ENCODE results near the gene RPS6KA2. TPM values are rescaled to one million over a fixed set of nuclear protein-coding genes. Genes with fewer than 3 reads are reported as not detected.

RPS6KA2 gene
- total RNA-seq, 3 donors from 2014 or later = 23.7 to 124 (median 56.4) TPM

- no peaks in the 10 kb centered on the region for H3K9me3 ChIP-seq
- no peaks in the 10 kb centered on the region for H3K36me3 ChIP-seq
- H3K27me3 ChIP-seq = no peaks in the 10 kb centered on the region
- H3K4me1 ChIP-seq = no peaks in the 10 kb centered on the region
- no peak for DNase-seq (ENCODE audit: low spot score in 2 of 2)
- no peak overlapping the region for H3K4me3 ChIP-seq
- intact Hi-C loops (cut with DNase I; ENCODE audit: low total_unique reads) = no loop called here
- TF ChIP-seq CTCF (IDR thresholded peaks at IDR 0.05) = no peak
- no peak for TF ChIP-seq POLR2AphosphoS5 (IDR thresholded peaks at IDR 0.05)
- no peak for TF ChIP-seq POLR2A (IDR thresholded peaks at IDR 0.05)
- H3K27ac ChIP-seq = no peak overlapping the region
Observed at GRCh38 chr6:166464068-166465002, 162.7 kb downstream of the RPS6KA2 start.

- Histone ChIP-seq H3K4me1 (no peaks in the 10 kb centered on the region), H3K27ac (no peak overlapping the region), H3K9me3 (peaks cover 0 to under 1% of the 10 kb centered on the region in 2 donors), H3K27me3 (no peaks in the 10 kb centered on the region), H3K36me3 (no peaks in the 10 kb centered on the region), H3K4me3 (no peak overlapping the region)
- DNase-seq (ENCODE audit: low spot score in 2 of 2) = no peak
- intact Hi-C loops (cut with DNase I; ENCODE audit: low total_unique reads) = no loop called here
- TF ChIP-seq POLR2AphosphoS5 (IDR thresholded peaks at IDR 0.05) (no peak), CTCF (IDR thresholded peaks at IDR 0.05) (no peak), POLR2A (IDR thresholded peaks at IDR 0.05) (no peak)
Observed at GRCh38 chr6:166463359-166464067, 163.5 kb downstream of the RPS6KA2 start.

GRCh38 chr6:166462461-166463135, 164.5 kb downstream of the RPS6KA2 start:
- no peaks in the 10 kb centered on the region for H3K36me3 ChIP-seq
- H3K27ac ChIP-seq = no peak overlapping the region
- intact Hi-C loops (cut with DNase I; ENCODE audit: low total_unique reads) = loop anchor here (1.0 kb wide), 1 partner anchor 46 kb away; no protein-coding TSS in a partner anchor
- no peak for DNase-seq (ENCODE audit: low spot score in 2 of 2)
- TF ChIP-seq POLR2A (IDR thresholded peaks at IDR 0.05) (no peak), CTCF (IDR thresholded peaks at IDR 0.05) (no peak), POLR2AphosphoS5 (IDR thresholded peaks at IDR 0.05) (no peak)
- no peaks in the 10 kb centered on the region for H3K27me3 ChIP-seq
- H3K9me3 ChIP-seq = peaks cover 0 to 8% of the 10 kb centered on the region in 2 donors
- H3K4me3 ChIP-seq = no peak overlapping the region
- no peaks in the 10 kb centered on the region for H3K4me1 ChIP-seq

- TF ChIP-seq POLR2A (IDR thresholded peaks at IDR 0.05) (no peak), POLR2AphosphoS5 (IDR thresholded peaks at IDR 0.05) (no peak), CTCF (IDR thresholded peaks at IDR 0.05) (no peak)
- DNase-seq (ENCODE audit: low spot score in 2 of 2) = no peak
- Histone ChIP-seq H3K9me3 (peaks cover 0 to 8% of the 10 kb centered on the region in 2 donors), H3K36me3 (no peaks in the 10 kb centered on the region), H3K27ac (no peak overlapping the region), H3K4me3 (no peak overlapping the region), H3K4me1 (no peaks in the 10 kb centered on the region), H3K27me3 (no peaks in the 10 kb centered on the region)
- intact Hi-C loops (cut with DNase I; ENCODE audit: low total_unique reads) = loop anchor here (1.0 kb wide), 1 partner anchor 46 kb away; no protein-coding TSS in a partner anchor
Observed at GRCh38 chr6:166461821-166462460, 165.1 kb downstream of the RPS6KA2 start.

Measured in breast epithelium (tissue), 4 donors.